ENCODE data around the gene SLC38A3.

DNA sequence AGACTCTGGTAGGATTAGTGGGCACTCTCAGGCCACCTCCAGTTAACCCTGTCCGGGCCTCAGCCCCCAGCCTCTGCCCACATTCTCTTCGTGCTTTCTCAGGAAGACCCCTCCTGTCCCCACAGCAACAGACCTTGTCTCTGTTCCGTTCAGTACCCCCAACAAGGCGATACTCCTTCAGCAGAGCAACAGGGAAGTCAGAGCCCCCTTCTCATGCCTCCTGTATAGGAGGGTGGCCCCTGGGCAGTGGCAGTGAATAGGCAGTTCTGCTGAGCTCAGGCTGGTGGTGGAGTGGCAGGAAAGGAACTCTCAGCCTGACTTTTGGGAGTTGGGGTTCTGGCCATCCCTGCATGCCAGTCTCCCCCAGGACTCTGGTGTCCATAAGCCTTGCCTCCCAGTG lies 64.4 kb downstream of the SLC38A3 start:
- TF ChIP-seq, protein P1, sequence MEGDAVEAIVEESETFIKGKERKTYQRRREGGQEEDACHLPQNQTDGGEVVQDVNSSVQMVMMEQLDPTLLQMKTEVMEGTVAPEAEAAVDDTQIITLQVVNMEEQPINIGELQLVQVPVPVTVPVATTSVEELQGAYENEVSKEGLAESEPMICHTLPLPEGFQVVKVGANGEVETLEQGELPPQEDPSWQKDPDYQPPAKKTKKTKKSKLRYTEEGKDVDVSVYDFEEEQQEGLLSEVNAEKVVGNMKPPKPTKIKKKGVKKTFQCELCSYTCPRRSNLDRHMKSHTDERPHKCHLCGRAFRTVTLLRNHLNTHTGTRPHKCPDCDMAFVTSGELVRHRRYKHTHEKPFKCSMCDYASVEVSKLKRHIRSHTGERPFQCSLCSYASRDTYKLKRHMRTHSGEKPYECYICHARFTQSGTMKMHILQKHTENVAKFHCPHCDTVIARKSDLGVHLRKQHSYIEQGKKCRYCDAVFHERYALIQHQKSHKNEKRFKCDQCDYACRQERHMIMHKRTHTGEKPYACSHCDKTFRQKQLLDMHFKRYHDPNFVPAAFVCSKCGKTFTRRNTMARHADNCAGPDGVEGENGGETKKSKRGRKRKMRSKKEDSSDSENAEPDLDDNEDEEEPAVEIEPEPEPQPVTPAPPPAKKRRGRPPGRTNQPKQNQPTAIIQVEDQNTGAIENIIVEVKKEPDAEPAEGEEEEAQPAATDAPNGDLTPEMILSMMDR (IDR thresholded peaks at IDR 0.05): no peak
- no peak for TF ChIP-seq EZH2 (IDR thresholded peaks at IDR 0.05; ENCODE audit: borderline replicate concordance, insufficient read depth, low read depth, low read length, poor library complexity, severe bottlenecking)

Measured in B cell (primary cell).